Panc1 (cell line): ENCODE results near the gene TMEM40.

Source experiments
- CTCF ChIP-seq: fragments of 450-650 bp; IDR thresholded peaks from 2 replicates; pipeline ENCODE4 v1.5.1; 2017; ENCODE audit warnings: mild to moderate bottlenecking
- SIN3A ChIP-seq: IDR thresholded peaks from 2 replicates; pipeline ENCODE4 v1.6.1; 2012; ENCODE audit warnings: low read depth, mild to moderate bottlenecking, low read length, moderate library complexity, borderline replicate concordance; ENCODE audit not compliant: insufficient read depth

- TF ChIP-seq CTCF = no peak
- no peak for TF ChIP-seq SIN3A
Measured at GRCh38 chr3:12705374-12705926, 53.6 kb downstream of the TMEM40 start.
